GM12878 (cell line): ENCODE measurements around the gene MAST1. TPM values are rescaled to one million over a fixed set of nuclear protein-coding genes. Genes with fewer than 3 reads are reported as not detected.

Experiments
- ATF3 ChIP-seq: IDR thresholded peaks from 2 replicates; pipeline ENCODE4 v1.6.1; 2011; ENCODE audit warnings: low read depth, mild to moderate bottlenecking, low read length, moderate library complexity, borderline replicate concordance; ENCODE audit errors: extremely low read depth
- CEBPB ChIP-seq, 2 experiments: fragments of 150-350 bp in 1 of 2; IDR thresholded peaks; 2 replicates each; pipeline ENCODE4 v1.6.1; 2012 to 2014; ENCODE audit warnings: low read depth in 2 of 2, low read length in 2 of 2, borderline replicate concordance in 1 of 2, inconsistent platforms in 1 of 2
- CREM ChIP-seq: IDR thresholded peaks from 2 replicates; pipeline ENCODE4 v1.6.1; 2014; ENCODE audit warnings: antibody characterized with exemption, low read depth
- ETV6 ChIP-seq, 2 experiments: fragments of 450-650 bp in 1 of 2; IDR thresholded peaks in 1 of 2; conservative IDR thresholded peaks in 1 of 2; 2 replicates each; pipeline ENCODE4 v1.6.1; 2014; ENCODE audit warnings: antibody characterized with exemption in 1 of 2, borderline replicate concordance in 1 of 2, low read depth in 1 of 2, mild to moderate bottlenecking in 1 of 2, moderate library complexity in 1 of 2
- HDAC2 ChIP-seq: fragments of 200-600 bp; sonication (generic); IDR thresholded peaks from 2 replicates; pipeline ENCODE4 v1.6.1; 2017
- HDAC6 ChIP-seq: fragments of 200-600 bp; sonication (generic); IDR thresholded peaks from one replicate; pipeline ENCODE4 v1.8.0; 2017; ENCODE audit warnings: antibody characterized with exemption; ENCODE audit not compliant: unreplicated experiment
- KAT2A ChIP-seq: conservative IDR thresholded peaks from 2 replicates; pipeline ENCODE4 v1.6.1; 2011; ENCODE audit warnings: low read depth, low read length; ENCODE audit not compliant: control insufficient read depth
- MAX ChIP-seq: IDR thresholded peaks from 2 replicates; pipeline ENCODE4 v1.6.1; 2012; ENCODE audit warnings: low read depth, low read length, improper control_type of control experiment
- MXI1 ChIP-seq: fragments of 150-350 bp; IDR thresholded peaks from 2 replicates; pipeline ENCODE4 v1.6.1; 2011; ENCODE audit warnings: low read depth, mild to moderate bottlenecking, inconsistent platforms, low read length, improper control_type of control experiment
- NKRF ChIP-seq: fragments of 450-650 bp; conservative IDR thresholded peaks from 2 replicates; pipeline ENCODE4 v1.6.1; 2017; ENCODE audit warnings: mild to moderate bottlenecking, moderate library complexity
- NRF1 ChIP-seq: conservative IDR thresholded peaks from 2 replicates; pipeline ENCODE4 v1.6.1; 2011; ENCODE audit warnings: mild to moderate bottlenecking, low read depth, low read length, improper control_type of control experiment
- PKNOX1 ChIP-seq: fragments of 450-650 bp; IDR thresholded peaks from 2 replicates; pipeline ENCODE4 v1.6.1; 2016; ENCODE audit warnings: mild to moderate bottlenecking
- PML ChIP-seq: IDR thresholded peaks from 2 replicates; pipeline ENCODE4 v1.6.1; 2012; ENCODE audit warnings: low read length, inconsistent platforms
- RCOR1 ChIP-seq: conservative IDR thresholded peaks from 2 replicates; pipeline ENCODE4 v1.6.1; 2012; ENCODE audit warnings: low read depth, low read length, improper control_type of control experiment
- RELA ChIP-seq: fragments of 450-650 bp; IDR thresholded peaks from 2 replicates; pipeline ENCODE4 v1.8.0; 2014; ENCODE audit warnings: borderline replicate concordance; ENCODE audit not compliant: partially characterized antibody
- RFX5 ChIP-seq: IDR thresholded peaks from 2 replicates; pipeline ENCODE4 v1.6.1; 2011; ENCODE audit warnings: low read depth, low read length, improper control_type of control experiment
- SIX5 ChIP-seq: IDR thresholded peaks from 2 replicates; pipeline ENCODE4 v1.6.1; 2011; ENCODE audit warnings: mild to moderate bottlenecking, low read depth, low read length, moderate library complexity; ENCODE audit not compliant: severe bottlenecking
- STAT3 ChIP-seq: IDR thresholded peaks from 2 replicates; pipeline ENCODE4 v1.6.1; 2011; ENCODE audit warnings: low read depth, low read length, improper control_type of control experiment
- USF2 ChIP-seq: IDR thresholded peaks from 2 replicates; pipeline ENCODE4 v1.6.1; 2011; ENCODE audit warnings: low read depth, low read length, improper control_type of control experiment, borderline replicate concordance
- ZBTB11 ChIP-seq: fragments of 450-650 bp; formaldehyde crosslinking; IDR thresholded peaks from 2 replicates; pipeline ENCODE4 v1.5.0; 2022; ENCODE audit warnings: mild to moderate bottlenecking, missing genetic modification characterization
- ZZZ3 ChIP-seq: IDR thresholded peaks from 2 replicates; pipeline ENCODE4 v1.6.1; 2011; ENCODE audit warnings: low read depth; ENCODE audit not compliant: control insufficient read depth, insufficient read length
- polyA plus RNA-seq, 11 experiments: library from polyadenylated mRNA; depleted of rRNA in 4 of 11; unstranded in 6 of 11; stranded (reverse) in 5 of 11; fragments of >200 nt; fragmentation: Nextera tagmentation in 4 of 11; fragmentation: Illumina TruSeq in 1 of 11; extraction: Ambion mirVana in 4 of 11; extraction: Trizol in 1 of 11; gene quantifications; 1 replicate in 1 of 11; 2 replicates in 10 of 11; pipeline versions ENCODE4 v1.2.1 to v1.2.3, GENCODE V29; 2011 to 2016; ENCODE audit warnings: inconsistent platforms in 2 of 11, missing spikeins in 2 of 11, low read depth in 1 of 11
- total RNA-seq, 4 experiments: library from RNA; depleted of rRNA in 3 of 4; stranded (reverse); fragments of >200 nt in 3 of 4; fragmentation: Illumina TruSeq in 1 of 4; extraction: Trizol in 1 of 4; gene quantifications; 2 replicates each; pipeline versions ENCODE4 v1.2.1 to v1.2.3, GENCODE V29; 2013 to 2021

The MAST1 gene
- total and polyA plus RNA-seq, 10 of the 15 experiments (the other 5 are each of a cell fraction or from before 2014, with no cell fraction given): 0.08 to 0.79 (median 0.44) TPM; not detected in 1

GRCh38 chr19:12801466-12802266 is 36.6 kb upstream of the MAST1 start, which contains the start of the genes PRDX2 and THSD8 (continued):
- TF ChIP-seq PKNOX1 (no peak), ATF3 (no peak), CREM (peak; percentile 45; the same call in 1 of the 2 replicates), SIX5 (peak; percentile 65), MAX (peak; percentile 30; the same call in 1 of the 2 replicates), STAT3 (no peak), RCOR1 (no peak), RELA (peak; percentile 57), ZBTB11 (CRISPR knock-in tag) (no peak), HDAC6 (no peak), NKRF (no peak; the same call in 1 of the 2 replicates), ZZZ3 (no peak), PML (peak; percentile 73; the same call in 1 of the 2 replicates), ETV6 (conservative IDR thresholded peaks at IDR 0.05 in 1 of 2, IDR thresholded peaks at IDR 0.05 in 1 of 2; ENCODE audit: borderline replicate concordance in 1 of 2, low read depth in 1 of 2) (no peak), KAT2A (no peak), NRF1 (no peak), RFX5 (no peak), CEBPB (IDR thresholded peaks at IDR 0.05; ENCODE audit: borderline replicate concordance in 1 of 2, low read depth in 2 of 2, low read length in 2 of 2) (no peak), MXI1 (no peak), HDAC2 (no peak), USF2 (no peak)
